ENCODE results near the gene SLC8A1.

SLC8A1 gene

DNA sequence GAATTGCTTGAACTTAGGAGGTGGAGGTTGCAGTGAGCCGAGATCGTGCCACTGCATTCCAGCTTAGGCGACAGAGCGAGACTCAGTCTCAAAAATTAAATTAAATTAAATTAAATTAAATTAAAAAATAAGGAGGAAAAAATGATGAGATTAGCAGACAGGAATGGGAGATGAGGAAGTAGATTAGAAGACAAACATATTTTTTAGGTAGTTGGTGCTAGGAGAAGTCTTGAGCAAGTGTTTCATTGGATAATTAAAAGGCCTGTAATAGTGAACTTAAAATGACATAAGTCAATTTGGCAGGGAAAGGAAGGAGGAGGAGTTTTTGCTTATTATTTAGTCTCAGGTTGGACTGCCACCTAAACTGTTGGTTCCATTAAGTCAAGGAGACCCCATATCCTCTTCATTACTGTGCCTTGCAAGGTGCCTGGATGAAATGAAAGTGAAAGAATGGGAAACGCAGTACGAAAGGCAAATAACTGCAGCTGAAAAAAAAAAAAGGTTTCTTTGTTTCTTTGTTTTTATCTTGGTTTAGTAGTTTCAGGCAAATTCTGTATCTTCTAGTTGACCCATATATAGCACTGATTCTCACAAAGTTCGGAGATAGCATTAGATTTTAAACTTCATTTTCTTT lies 162.0 kb downstream of the SLC8A1 start:
- TF ChIP-seq, protein P1, sequence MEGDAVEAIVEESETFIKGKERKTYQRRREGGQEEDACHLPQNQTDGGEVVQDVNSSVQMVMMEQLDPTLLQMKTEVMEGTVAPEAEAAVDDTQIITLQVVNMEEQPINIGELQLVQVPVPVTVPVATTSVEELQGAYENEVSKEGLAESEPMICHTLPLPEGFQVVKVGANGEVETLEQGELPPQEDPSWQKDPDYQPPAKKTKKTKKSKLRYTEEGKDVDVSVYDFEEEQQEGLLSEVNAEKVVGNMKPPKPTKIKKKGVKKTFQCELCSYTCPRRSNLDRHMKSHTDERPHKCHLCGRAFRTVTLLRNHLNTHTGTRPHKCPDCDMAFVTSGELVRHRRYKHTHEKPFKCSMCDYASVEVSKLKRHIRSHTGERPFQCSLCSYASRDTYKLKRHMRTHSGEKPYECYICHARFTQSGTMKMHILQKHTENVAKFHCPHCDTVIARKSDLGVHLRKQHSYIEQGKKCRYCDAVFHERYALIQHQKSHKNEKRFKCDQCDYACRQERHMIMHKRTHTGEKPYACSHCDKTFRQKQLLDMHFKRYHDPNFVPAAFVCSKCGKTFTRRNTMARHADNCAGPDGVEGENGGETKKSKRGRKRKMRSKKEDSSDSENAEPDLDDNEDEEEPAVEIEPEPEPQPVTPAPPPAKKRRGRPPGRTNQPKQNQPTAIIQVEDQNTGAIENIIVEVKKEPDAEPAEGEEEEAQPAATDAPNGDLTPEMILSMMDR (IDR thresholded peaks at IDR 0.05; ENCODE audit: low read depth, low read length, missing control alignments), result no peak
- DNase-seq (ENCODE audit: extremely low read depth, low read depth), result no peak
- H3K4me3 ChIP-seq (replicated peaks; ENCODE audit: low read depth, low read length), result no peak overlapping the region

- no peak for DNase-seq (ENCODE audit: extremely low read depth, low read depth)
- TF ChIP-seq, protein P1 (IDR thresholded peaks at IDR 0.05; ENCODE audit: low read depth, low read length, missing control alignments), result no peak
- no peak overlapping the region for H3K4me3 ChIP-seq (replicated peaks; ENCODE audit: low read depth, low read length)
Observed at GRCh38 chr2:40287773-40288172, 164.1 kb downstream of the SLC8A1 start.

DNA sequence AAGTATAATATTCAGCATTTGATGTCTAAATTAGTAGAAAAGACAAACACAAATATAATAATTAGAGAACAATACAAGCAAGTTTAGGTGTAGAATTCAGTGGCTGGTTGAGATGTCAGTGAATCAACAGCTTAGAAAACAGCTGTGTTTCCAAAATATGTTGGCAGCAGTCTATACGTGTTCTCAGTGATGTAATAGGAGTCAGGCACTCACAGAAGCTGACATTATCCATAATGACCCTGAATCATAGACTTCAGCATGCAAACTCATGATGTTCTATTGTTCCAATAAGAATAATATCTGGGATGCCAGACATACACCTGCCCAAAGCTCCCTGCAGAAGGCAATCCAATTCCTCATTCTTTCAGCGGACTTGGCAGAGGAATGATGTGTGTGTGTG lies 164.7 kb downstream of the SLC8A1 start:
- TF ChIP-seq, protein P1 (IDR thresholded peaks at IDR 0.05; ENCODE audit: low read depth, low read length, missing control alignments), result no peak
- no peak overlapping the region for H3K4me3 ChIP-seq (replicated peaks; ENCODE audit: low read depth, low read length)
- no peak for DNase-seq (ENCODE audit: extremely low read depth, low read depth)

GRCh38 chr2:40286721-40287120 lies 165.2 kb downstream of the SLC8A1 start:
- H3K4me3 ChIP-seq (replicated peaks; ENCODE audit: low read depth, low read length), result no peak overlapping the region
- no peak for DNase-seq (ENCODE audit: extremely low read depth, low read depth)
- TF ChIP-seq, protein P1 (IDR thresholded peaks at IDR 0.05; ENCODE audit: low read depth, low read length, missing control alignments), result no peak

- no peak for DNase-seq (ENCODE audit: extremely low read depth, low read depth)
- H3K4me3 ChIP-seq (replicated peaks; ENCODE audit: low read depth, low read length), result no peak overlapping the region
- TF ChIP-seq, protein P1 (IDR thresholded peaks at IDR 0.05; ENCODE audit: low read depth, low read length, missing control alignments), result no peak
Observed at GRCh38 chr2:40285391-40285790, 166.5 kb downstream of the SLC8A1 start.

DNA sequence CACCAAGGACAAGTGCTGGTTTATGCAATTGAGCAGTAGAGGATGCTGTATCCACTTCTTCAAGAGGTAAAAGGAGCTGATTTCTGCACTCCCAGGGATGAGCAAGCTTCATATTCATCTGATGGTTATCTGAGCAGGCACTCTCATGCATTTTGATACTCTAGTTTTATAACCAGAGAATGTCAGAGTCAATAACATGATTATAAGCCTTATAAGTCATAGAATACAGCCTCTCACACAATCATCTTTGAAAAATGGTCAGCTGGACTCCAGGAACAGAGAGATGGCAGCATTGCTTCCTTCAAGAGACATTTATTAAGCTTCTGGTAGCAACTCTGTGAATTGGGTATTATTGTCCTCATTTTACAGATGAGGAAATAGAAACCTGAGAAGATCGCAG lies 167.1 kb downstream of the SLC8A1 start:
- TF ChIP-seq, protein P1 (IDR thresholded peaks at IDR 0.05; ENCODE audit: low read depth, low read length, missing control alignments), result no peak
- DNase-seq (ENCODE audit: extremely low read depth, low read depth), result no peak
- no peak overlapping the region for H3K4me3 ChIP-seq (replicated peaks; ENCODE audit: low read depth, low read length)

Data from HFF-Myc (cell line).